DMS53 treated with DMSO at 0.1 percent for 48 hours (cell line): ENCODE data around the gene ABCG5.

Source experiments
- DNase-seq: peaks from one replicate; lab custom pipeline; 2025; ENCODE audit not compliant: unreplicated experiment; lab: John Stamatoyannopoulos, UW

Gene ABCG5

DNA sequence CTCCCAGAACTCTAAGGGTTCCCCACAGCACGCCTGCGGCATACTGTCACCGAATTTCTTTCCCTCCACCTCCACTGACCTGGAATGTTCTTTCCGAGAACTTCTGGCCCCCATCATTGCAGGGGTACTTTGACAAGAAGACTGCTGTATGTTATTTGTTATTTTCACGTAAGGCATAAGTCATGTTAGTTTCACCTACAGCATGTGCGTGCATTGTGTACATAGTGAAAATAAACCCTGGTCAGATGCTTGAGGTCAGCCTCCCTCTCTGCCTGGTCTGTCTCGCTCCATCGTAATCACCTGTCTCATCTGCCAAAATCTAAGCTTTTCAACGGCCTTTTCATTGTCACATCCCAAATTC, 4.2 kb upstream of the ABCG5 start:
- DNase-seq = no peak

DNA sequence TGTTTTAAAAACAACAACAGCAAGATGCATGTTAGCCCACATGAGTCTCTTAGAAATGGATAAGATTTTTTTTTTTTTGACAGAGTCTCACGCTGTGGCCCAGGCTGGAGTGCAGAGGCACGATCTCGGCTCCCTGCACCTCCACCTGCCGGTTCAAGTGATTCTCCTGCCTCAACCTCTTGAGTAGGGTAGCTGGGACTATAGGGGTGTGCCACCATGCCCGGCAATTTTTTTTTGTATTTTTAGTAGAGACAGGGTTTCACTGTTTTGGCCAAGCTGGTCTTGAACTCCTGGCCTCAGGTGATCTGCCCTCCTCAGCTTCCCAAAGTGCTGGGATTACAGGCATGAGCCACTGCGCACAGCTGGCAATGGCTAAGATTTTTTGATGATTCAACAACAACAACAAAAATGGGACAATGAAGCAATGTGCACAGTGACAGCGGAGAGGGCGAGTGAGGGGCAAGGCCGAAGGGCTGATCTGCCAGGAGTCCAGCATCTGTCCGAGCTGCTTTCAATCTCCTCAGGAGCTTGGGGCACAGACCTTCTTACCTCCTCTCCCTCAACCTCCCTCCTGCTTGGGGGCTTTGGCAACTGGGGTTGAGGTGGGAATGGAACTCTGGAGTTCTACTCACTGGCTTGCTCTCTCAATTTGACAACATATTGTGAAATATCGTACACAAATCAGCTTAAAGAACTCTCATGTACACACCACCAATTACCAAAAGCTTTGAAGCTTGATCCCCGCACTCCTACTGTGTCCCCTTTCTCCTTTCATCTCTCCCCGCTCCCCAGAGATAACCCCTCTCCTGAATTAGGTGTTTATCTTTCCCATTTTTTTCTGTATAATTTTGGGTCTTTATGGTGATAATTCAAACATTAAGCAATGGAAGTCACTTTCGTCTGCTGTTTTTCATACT, 3.6 kb upstream of the ABCG5 start:
- no peak for DNase-seq

- DNase-seq = no peak
These were observed 2.3 kb upstream of the ABCG5 start for GRCh38 chr2:43840965-43841364.

DNA sequence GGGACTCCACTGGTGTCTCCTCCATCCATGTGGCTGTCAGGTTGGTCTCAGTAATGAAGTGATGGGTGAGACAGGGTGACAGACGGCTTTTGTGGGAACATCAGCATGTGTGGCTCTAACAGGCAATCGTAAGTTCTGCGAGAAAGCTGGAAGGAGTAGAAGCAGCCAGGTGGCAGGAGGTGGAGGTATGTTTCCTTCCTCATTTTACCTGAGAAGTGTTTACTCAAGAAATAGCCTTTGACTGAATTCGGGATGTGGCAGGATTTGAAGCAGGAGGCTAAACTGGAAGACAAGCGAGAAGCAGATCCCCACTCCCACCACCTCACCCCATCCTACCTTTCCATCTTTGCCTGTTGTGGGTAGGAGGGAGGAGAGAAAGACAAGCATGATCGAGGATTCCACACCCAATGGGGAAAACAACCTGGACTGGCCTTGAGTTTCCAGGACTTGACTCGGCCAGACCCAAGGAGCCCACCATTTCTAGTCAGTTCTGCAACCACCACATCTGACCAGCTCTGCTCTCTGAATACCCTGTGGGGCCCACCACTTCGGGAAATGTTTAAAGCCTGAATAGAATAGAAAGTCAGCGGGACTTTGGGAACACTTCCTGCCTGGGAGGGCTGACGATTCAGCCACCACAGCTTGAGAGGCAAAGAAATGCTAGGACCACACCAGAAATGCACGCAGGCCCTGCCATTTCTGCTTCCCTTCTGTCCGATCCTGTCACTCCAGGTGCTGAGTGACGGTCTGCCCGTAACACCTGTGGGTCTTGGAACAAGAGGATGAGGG, 1.3 kb upstream of the ABCG5 start:
- no peak for DNase-seq

GRCh38 chr2:43837831-43838559, 644 bp downstream of the ABCG5 start:
- no peak for DNase-seq

- no peak for DNase-seq
These were observed 1.6 kb downstream of the ABCG5 start for GRCh38 chr2:43837033-43837432.

GRCh38 chr2:43832457-43832856, 6.2 kb downstream of the ABCG5 start:
- DNase-seq = no peak

DNA sequence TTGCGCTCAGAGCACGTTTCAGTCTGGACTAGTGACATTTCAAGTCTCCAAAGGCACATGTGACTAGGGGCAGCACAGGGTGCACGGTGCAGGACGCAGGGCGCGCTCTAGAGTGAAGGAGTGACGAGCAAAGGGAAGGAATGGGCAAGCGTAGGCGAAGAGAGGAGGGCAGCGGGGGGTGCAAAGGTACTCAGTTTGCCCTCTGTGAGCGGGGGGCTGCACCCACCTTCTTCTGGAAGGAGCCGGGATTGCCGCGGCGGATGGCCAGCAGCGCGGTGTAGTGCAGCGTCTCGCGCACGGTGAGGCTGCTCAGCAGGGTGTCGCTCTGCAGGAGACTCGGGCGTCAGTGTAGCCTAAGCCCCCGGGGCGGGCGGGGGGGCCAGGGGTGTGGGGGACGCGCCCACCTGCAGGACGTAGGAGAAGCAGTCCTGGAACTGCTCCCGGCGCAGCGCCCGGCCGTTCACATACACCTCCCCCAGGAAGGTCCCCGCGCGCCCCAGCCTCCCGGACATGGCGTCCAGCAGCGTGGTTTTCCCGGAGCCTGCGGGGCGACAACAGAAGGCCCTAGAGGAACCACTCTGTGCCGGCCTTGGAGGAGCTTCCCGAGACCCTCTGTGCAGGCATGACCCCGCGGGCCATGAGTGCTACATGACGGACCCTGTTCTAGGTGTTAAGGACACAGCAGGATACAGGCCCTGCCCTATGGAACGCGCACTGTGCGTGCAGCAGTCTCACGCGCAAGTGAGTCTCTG, 6.9 kb downstream of the ABCG5 start:
- no peak for DNase-seq

DNA sequence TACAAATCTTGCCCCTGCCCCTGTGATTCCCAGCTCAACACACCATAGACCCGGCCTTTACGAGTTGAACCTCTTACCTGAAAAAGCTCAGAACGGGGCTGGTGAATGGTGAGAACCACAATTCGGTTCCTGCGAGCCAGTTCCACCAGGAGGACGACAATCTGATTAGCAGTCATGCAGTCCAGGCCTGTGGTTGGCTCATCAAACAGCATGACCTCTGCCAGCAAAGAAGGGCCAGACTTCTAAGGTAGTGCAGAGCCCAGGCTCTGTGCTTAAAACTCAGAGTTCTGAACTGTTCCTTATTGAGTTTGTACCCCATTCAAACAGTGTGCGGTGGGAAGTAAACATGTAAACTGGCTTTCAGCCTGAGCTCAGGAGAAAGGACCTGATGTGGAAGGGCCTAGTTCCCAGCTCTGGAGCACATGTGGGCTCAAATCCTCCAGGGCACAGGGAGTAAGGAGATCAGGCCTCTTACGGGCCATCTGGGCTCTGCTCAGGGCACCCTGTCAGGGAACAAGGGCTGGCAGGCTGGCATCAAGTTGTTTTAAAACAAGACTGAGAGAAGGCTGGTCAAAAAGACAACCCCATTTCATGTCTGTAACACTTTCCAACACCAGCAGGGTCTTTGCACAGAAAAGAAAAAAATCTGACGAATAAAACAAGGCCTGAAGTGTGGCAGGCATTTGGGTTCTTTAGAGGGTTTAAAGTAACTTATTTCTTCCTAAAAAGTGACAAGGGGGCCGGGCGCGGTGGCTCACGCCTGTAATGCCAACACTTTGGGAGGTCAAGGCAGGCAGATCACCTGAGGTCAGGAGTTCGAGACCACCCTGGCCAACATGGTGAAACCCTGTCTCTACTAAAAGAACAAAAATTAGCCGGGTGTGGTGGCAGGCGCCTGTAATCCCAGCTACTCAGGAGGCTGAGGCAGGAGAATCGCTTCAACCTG, 12.1 kb downstream of the ABCG5 start:
- no peak for DNase-seq

- DNase-seq = no peak
These were observed 12.8 kb downstream of the ABCG5 start for GRCh38 chr2:43825841-43826240.

- no peak for DNase-seq
These were observed 13.6 kb downstream of the ABCG5 start for GRCh38 chr2:43824951-43825493.

- no peak for DNase-seq
These were observed 14.1 kb downstream of the ABCG5 start for GRCh38 chr2:43824512-43824911.

- DNase-seq = no peak
These were observed 14.9 kb downstream of the ABCG5 start for GRCh38 chr2:43823751-43824150.

GRCh38 chr2:43822839-43823238, 15.8 kb downstream of the ABCG5 start:
- no peak for DNase-seq

DNA sequence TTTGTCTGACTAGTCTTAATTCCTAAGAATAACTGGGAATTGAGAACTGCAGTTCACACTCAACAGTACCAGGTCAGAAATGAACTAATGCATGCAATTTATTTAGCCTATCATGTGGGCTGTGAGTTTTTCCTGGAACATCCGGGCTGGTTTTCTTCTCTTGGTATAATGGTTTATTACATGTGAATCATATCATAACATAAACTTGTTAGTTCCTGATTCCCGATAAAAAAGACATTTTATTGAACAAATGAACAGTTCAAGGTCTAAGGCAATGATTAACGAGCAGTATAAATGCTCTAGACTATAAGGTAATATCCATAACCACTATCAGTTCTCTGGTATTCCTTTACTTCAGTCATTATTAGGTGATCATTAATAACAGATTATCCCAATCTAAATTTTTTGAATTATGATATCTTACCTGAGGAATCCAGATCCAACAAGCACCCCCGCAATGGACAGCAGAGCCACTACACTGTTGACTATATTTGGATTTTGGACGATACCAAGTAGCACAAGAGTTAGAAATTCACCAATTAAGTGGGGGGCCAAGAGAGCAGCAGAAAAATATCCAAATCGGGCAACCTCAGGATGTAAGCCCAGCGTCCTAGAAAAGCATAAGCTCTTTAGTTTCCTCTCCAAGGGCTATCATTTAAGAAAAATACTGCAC, 19.0 kb downstream of the ABCG5 start:
- no peak for DNase-seq

GRCh38 chr2:43818761-43819160, 19.9 kb downstream of the ABCG5 start:
- DNase-seq = no peak

GRCh38 chr2:43814711-43815110, 23.9 kb downstream of the ABCG5 start:
- no peak for DNase-seq

DNA sequence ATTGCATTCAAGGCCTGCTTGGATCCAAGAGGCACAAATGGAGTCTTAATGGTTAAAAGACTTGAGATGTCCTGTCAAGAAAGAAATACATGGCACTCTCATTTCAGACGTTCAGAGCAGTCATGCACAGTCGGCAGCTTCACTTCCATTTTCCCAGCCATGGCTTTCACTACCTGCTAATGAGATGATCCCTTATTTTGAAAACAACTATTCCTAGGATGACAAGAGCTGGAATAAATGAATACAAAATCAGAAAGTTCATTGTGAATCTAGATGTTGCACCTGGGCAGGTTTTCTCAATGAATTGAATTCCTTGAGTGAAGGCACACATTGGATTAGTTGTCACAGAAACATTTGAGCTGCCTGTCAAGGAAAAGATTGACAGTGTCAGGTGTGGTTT, 25.7 kb downstream of the ABCG5 start:
- DNase-seq = no peak

- no peak for DNase-seq
These were observed 26.6 kb downstream of the ABCG5 start for GRCh38 chr2:43812006-43812405.
